ENCODE data around the gene MAPK14.

DNA sequence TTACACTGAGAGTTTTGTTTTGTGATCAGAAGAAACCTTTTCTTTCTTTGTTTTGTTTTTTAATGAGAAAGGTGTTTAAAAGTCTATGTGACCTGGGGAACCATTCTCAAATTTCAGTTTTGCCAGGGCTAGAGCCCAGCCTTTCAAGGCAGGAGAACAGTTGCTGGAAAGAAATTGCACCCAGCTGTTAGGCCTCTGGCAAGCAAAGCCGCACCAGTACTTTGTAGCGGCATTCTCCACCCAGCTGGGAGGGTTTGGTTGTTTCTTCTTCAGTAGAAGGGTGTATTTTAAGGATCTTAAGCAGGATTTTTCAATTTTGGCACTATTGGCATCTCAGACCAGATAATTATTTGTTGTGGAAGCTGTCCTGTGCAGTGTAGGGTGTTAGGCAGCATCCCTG is 86.1 kb downstream of the MAPK14 start:
- TF ChIP-seq CTCF (conservative IDR thresholded peaks at IDR 0.05; ENCODE audit: low read depth, low read length) (no peak), EZH2 (IDR thresholded peaks at IDR 0.05; ENCODE audit: low read length, unreplicated experiment) (no peak)

All from PC-3 (cell line).